GM21447 (cell line): ENCODE results near the gene NCCRP1.

Experiments used
- ATAC-seq: cut with Tn5 transposase; IDR thresholded peaks from one replicate; pipeline ENCODE4 v1.9.1; 2021; ENCODE audit not compliant: unreplicated experiment

Gene NCCRP1

DNA sequence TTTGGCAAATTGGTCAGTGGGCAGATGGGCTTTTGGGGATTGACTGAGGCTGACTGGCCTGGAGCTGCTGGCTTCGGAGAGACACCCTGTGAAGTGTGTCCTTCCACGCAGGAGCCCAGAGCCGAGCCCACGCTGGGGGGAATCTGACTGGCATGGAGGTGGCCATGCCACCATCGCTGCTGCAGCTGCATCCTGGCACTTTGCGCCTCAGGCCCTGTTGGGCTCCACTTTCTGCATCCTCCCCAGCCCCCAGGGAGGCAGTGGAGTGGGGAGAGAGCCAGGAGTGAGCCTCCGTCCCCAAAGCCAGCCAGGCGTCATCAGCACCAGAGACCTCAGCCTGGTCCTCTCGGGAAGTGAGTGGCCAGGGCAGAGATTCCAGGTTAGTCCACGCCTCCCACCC lies 17.0 kb upstream of the NCCRP1 start:
- ATAC-seq = no peak

DNA sequence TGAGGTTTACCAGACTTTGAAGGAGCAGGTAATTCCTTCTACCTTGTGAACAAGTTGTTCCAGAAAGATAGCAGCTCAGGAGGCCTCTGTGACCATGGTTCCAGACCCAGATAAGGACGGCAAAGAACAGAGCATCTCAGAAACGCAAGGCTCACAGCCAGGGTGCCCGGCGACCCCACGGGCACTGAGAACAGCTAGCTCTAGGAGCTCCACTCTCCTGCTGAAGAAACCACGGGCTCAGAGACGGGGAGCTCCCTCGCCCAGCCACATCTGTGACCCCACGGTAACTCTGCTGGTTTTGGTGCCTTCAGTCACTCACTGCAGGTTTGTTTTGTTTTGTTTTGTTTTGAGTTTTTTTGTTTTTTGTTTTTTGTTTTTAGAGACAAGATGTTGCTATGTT lies 16.0 kb upstream of the NCCRP1 start:
- ATAC-seq = no peak

DNA sequence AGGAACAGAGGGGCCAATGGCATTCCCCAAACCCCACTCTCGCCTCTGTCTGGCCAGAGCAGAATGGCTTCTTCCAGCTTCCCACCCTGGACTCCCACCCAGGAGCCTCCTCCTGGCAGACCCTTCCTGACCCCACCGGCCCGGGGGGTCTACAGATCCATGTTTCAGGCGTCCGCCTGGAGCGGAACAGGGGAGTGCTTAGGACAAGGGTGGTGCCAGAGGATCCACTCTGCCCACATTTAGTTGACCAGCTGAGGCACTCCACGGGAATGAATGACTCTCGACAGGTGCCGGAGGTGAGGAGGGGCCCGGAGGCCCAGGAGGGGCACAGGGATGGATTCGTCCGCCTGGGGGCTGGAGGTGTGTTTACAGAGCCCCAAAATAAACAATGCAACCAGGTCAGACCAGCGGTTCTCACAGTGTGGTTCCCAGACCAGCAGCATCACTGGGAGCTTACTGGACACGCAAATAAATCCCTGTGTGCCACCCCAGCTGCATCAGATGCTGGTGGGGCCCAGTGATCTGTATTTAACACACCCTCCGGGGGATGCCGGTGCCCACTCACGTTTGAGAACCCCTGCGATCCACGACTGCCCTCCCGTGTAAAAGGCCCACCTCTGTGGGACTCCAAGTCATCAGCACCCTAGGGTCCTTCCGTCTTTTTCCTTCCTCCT lies 15.1 kb upstream of the NCCRP1 start:
- no peak for ATAC-seq

DNA sequence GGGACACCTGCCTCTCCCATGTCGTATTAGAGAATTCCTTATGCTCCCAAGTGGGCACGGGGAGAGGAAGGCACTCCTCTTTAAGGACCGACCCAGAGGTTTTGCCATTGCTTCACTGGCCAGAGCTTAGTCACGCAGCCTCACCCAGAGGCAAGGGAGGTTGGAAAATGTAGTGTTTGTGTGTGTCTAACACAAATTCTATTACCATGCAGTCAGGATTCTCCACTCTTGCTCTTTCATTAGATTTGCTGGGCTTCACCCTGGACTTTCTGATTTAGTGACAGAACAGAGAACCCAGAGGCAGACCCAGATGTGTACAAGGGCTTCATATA lies 14.6 kb upstream of the NCCRP1 start:
- no peak for ATAC-seq

DNA sequence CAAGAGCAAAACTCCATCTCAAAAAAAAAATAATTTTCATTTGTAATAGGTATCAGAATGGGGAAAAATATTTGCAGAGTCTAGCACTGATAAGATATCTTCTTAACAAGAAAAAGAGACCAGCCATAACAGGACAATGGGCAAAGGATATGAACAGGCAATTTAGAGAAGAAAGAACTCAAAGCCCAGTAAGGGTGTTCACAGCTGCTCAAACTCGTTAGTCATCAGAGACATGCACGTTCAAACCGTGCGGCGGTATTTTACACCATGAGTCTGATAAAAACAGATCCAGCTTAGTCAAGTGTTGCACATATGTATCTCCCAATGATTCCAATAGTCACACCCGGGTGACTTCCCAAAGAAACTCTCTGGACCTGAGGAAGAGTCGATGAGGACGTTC lies 13.7 kb upstream of the NCCRP1 start:
- no peak for ATAC-seq

DNA sequence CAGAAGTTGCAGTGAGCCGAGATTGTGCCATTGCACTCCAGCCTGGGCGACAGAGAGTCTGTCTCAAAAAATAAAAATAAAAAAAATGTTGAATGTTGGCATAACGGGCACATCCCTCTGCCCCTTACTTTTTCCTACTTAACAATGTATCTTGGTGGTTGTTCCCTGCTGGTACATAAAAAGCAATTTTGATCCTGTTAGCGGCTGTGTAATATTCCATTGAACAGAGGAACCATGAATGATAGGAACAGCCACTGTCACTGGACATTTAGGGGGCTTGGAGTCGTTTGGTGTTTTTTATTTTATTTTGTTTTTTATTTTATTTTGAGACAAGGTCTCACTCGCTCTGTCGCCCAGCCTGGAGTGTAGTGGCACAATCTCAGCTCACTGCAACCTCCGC lies 10.4 kb upstream of the NCCRP1 start:
- no peak for ATAC-seq

DNA sequence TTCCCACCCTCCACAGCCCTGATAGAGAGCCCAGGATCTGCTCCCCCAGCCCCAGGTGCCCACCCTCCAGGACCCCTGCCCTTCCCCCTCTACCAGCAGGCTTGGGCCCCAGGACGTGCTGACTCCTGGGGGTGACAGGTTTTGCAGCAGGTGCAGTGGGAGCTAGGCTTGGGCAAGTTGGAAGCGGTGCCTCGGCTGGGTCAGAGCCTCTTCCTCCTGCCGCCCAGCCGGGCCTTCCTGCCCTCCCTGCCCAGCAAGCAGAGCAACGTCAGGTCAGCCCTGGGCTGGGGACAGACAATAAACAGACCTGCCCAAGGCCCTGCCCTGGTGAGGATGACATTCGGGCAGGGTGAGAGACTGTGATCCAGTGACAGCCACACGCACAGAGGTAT lies 9.2 kb upstream of the NCCRP1 start:
- ATAC-seq = no peak

DNA sequence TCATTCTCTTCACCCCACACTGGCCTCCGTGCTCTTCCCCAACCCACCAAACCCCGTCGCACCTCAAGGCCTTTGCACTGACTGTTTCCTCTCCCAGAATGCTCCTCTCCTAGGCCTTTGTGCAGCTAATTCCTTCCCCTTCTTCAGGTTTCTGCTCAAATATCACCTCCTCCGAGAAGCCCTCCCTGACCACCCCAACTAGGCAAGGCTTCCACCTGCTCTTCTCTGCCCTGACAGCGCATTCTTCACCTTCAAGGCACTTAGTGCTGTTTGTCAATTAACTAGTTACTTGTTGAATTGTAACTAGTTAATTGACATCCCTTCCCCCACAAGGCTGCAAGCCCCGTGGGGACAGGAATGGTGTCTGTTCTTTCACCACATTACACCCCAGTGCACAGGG lies 7.8 kb upstream of the NCCRP1 start:
- no peak for ATAC-seq

DNA sequence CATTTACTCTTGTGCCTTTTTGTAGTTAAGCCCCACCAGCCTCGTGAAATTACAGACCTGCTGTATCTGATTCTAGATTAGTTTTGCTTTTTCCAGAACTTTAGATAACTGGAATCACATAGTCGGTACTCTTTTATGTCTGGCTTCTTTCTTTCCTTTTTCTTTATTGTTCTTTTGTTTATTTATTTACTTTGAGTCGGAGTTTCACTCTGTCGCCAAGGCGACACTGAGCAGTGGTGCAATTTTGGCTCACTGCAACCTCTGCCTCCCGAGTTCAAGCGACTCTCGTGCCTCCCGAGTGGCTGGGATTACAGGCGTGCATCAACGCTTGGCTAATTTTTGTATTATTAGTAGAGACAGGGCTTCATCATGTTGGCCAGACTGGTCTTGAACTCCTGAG lies 6.0 kb upstream of the NCCRP1 start:
- ATAC-seq = no peak

DNA sequence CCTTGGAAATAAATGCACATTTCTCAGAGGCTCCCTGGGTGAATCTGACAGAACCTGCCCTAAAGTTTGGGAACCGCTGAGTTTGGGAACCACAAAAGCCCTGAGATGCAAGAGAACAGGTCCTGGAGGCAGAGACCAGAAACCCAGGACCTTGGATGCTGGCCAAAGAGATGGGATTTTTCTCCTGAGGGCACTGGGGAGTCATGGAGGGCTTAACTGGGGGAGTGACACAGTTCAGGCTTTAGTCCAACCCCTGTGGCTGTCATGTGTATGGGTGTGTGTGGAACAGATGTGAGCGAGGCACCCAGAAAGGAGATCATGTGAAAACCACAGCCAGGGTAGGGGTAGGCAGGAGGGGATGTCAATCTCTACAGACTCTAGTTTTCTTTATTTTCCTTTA lies 3.9 kb upstream of the NCCRP1 start:
- ATAC-seq = no peak

DNA sequence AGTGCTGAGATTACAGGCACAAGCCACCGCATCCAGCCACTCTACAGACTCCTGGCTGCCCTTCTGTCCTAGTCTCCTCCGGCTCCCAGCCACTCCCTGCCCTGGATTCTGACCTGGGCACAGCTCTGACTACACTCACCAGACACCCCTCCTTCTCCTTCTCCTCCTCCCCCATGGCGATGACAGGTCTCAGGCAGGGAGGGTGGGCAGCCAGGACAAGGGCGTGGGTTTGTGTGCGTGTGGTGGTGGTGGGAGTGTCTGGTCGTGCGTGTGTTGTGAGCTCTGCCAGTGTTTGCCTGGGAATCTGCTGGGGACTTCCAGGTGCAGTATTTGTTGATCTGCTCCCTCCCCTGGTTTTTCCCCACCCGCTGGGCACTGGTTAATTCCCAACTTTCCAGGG lies 3.0 kb upstream of the NCCRP1 start:
- no peak for ATAC-seq

DNA sequence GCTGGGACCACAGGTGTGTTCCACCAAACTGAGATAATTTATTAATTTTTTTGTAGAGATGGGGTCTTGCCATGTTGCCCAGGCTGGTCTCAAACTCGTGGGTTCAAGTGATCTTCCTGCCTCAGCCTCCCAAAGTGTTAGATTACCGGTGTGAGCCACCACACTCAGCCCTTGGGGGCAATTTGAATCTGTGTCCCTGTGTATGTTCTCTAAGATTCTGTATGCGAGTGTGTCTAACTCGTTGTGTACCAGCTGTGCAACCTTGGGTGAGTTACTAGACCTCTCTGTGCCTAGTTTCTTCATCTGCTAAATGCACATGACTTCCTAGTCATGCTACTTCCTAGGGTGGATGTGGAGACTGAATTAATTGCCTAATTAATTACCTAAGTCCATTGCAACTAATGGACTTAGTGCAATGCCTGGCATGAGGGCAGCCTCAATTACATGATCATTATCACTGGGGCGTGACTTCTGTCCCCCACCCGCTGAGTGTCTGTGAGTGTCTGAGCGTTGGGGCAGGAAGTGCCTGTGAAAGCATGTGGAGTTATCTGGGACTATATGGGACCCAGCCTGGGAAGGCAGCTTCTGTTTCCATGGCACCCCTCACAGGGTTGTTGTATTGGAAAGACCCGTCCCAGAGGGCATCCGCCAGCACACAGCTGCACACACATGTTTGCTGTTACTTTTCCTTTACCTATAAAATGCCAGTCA lies 1.8 kb upstream of the NCCRP1 start:
- ATAC-seq = no peak

DNA sequence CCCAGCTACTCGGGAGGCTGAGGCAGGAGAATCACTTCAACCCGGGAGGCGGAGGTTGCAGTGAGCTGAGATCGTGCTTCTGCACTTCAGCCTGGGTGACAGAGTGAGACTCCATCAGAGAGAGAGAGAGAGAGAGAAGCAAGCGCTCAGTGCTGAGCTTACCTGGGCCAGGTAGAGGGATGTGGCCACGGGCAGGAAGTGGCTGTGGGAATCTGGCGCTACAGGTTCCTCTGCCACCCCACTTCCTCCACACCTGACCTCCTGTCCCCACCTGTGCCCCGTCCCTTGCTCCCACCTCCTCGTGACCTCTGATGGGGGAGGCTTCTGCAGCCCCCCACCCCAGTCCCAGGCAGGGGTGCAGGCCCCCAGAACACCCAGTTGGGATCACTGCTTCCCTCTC lies 1.0 kb upstream of the NCCRP1 start:
- ATAC-seq = no peak

DNA sequence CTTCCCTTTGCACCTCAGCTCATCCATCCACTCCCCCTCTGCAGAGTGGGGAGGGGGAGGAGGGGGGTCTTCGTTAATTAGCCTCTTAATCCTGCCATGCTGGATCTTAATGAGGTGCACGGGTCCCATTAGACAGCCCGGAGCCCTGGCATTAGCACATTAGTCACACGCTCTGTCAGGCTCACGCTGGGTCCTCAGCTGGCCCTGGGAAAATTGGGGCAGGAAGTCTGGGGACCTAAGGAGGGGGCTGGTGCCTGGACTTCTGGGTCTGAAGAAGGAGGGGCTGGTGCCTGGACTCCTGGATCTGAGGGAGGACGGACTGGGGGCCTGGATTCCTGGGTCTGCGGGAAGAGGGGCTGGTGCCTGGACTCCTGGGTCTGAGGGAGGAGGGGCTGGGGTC lies 444 bp upstream of the NCCRP1 start:
- ATAC-seq = no peak

DNA sequence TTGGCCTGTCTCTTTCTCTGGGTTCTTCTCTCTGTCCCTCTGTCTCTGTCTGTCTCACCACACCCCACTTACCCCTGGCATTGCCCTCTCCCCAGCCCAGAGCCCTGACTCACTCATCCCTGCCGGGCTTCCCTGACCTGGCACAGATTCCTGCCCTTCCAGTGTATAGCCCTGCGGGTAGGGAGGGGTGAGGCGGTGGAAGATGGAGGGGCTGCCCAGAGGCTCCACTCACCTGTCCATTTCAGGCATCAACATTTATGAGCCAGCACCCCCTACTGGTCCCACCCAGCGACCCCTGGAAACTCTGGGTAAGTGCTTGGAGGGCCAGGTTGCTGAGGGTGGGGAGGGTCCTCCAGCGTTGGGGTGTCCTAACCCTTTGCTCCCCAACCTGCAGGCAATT lies 1.0 kb downstream of the NCCRP1 start:
- ATAC-seq = no peak

DNA sequence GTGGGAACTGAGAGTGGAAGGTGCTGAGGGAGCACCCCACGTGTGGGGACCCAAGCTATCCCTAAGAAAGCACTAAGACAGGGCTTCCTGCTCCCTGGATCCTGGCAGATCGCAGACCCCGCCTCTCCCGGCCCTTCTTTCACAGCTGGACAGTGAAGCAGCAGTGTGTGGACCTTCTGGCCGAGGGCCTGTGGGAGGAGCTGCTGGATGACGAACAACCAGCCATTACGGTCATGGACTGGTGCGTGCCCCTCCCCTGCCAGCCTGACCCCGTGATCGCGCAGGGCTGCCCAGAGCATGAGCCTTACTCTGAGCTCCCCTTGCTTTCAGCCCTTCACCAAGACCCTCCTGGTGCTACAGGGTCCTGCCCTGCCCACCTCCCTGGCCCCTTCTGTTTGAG lies 2.3 kb downstream of the NCCRP1 start:
- ATAC-seq = no peak

DNA sequence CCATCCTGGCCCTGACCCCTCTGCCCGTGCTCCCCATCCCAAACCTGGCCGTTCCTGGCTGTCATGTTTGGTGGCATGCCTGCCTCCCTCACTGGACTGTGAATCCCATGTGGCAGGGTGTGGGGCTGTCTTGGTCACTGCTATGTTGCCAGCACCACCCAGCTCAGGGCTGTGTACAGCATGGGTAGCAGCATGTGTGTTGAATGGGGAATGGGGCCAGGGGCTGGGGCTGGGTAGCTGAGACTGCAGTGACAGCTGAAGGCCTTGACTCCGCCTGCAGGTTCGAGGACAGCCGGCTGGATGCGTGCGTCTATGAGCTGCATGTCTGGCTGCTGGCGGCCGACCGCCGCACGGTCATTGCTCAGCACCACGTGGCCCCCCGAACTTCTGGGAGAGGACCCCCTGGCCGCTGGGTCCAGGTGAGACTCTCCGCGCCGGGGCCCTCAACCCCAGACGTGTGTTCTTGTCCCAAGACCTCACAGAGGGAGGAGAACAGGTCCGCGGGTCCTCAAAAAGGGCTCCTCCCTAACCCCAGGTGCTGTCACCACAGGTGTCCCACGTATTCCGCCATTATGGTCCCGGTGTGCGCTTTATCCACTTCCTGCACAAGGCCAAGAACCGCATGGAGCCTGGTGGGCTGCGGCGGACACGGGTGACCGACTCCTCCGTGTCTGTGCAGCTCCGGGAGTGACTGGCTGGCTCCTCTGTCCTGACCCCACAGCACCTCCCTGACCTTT lies 3.5 kb downstream of the NCCRP1 start:
- no peak for ATAC-seq

DNA sequence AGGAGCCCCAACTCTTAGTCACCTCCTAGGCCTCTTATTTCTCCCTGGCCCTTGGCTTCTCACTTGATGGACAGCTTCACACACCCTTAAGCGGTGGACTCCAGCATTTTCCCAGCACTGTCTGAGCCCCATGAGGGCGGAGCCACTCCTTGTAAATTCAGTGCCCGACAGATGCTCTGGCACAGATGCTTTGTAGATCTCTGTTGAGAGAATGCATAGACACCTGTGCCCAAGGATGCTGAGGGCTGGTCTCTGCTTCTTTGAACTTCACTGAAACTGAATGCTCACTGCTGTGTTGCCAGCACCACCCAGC lies 4.0 kb downstream of the NCCRP1 start:
- ATAC-seq = no peak

DNA sequence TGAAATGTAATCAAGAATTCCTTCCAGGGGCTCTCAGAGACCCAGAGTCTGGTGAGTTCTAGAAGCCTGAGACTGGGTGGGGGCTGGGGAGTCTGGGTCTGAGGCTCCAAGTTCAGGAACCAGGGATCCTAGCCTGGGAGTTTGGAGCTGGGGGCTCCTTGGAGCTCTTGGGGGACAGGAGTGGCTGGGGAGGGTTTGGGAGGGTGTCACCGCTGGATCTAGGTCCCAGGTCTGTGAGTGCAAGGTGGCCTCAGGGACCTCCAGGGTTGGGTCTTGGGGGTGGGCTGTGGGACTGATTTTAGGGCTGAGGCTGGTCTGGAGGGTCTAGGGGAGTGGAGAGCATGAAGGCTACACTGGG lies 6.2 kb downstream of the NCCRP1 start:
- no peak for ATAC-seq

DNA sequence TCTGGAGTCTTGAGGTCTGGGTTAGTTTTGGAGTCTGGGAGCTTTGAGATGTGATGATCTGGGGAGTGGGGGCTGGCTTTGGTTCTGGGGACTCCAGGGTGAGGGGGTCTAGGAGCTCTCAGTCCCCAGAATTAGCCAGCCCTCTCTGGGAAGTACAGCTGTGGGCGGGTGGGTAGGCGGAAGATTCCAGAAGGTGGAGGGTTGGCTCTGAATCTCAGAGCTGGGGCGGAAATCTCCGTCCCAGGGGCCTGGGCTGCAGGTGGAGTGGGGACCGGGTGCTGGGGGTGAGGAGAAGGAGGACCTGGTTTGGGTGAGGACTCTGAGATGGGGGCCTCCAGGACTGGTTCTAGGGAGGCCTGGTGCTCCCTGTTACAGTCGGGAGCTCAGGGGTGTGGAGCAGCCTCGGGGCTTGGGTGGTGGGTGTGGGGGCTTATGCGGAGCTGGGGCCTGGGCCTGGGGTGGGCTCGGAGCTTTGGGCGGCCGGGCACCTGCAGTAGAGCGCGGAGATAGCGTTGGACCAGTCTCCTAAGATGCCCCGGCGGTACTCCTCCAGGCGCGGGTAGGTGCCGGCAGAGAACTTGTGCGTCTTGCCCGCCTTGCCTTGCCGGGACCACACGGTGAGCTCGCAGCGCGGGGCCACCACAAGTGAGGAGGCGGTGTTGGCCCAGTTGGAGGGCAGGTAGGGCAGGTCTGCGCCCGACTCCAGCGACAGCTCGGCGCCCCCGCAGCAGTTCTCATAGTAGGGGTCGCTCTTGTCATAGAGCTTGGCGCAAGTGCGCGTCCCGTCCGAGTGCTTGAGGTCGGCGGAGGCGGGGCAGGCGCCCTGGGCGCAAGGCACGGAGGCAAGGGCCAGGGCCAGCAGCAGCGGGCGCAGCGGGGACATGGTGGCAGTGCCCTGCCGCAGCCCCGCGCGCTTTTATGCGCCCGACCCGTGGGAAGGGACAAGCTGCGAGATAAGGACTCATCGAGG lies 6.9 kb downstream of the NCCRP1 start, which contains the start of gene SYCN:
Gene SYCN, minus strand, starts transcription at position 892 of the 970 bp plus-strand sequence. Its CDS starts 9 bp downstream, at position 883.
- no peak for ATAC-seq

DNA sequence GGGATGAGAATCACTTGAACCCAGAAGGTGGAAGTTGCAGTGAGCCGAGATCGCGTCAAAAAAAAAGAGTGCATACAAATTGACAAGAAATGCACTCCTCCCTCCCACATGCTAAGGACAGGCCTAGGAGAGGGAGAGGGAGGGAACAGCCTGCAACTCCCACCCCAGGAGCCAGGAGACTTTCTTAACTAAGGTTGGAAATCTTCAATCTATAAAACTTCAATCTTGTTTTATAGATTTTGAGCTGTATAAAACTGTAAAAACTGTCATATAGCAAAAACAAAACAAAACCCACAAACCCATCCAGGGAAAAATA lies 8.6 kb downstream of the NCCRP1 start:
- no peak for ATAC-seq

DNA sequence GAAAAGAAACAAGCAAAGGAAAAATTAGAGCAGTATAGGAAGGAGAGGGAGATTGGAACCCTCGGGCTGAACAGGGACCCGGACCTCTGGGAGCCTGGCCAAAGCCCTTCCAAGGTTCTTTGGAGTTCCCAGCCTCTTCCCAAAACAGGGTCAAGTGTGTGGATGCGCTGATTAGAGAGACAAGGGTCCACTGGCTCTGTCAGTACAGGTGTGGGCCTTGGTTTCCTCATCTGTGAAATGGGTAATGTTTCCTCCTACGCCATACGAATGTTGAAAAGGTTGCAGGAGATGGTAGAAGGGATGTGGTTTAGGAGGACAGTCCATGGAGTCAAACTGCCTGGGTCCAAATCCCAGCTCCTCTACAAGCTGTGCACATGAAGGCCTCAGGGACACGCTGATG lies 9.4 kb downstream of the NCCRP1 start:
- ATAC-seq = no peak
